Measurements from ENCODE around the gene SBK2.

SBK2 gene

DNA sequence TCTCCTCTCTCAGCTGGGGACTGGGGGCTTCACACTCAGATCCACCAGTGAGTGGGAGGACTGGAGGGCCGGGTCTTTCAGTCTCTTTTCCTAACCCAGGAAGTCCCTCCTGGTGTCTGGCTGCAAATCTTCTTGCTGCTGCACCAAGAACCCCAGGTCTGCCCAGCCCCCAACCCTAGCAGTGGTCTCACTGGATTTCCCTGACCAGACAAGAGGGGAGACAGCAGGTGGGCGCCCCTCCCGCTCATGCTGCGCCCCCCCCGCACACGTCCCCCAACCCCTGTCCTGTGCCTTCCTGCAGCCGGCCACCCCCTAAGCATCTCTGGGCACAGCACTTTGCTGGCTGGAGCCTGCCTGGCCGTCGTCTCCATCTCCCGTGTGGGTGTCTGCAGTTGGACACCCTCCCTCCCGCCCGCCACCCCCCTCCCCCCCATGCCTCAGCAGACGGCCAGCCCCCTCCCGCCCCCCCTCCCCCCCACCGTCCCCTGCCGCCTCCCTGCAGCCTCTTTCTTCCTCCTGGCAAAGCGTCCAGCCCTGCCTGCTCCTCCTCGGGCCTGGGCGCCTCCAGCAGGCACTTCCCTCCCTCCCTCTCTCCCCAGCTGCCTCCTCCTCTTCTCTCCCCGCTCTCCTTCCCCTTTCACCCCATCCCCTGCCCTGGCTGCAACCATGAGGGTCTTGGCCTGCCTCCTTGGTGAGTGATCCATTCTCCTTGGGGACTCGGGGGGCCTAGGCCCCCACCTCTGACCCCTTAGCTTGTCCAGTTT, 48.8 kb downstream of the SBK2 start, which contains the start of gene SSC5D:
TSS of gene SSC5D (plus strand) at position 513 of the 764 bp plus-strand sequence. CDS start at position 667, 154 bp downstream.
- DNase-seq (ENCODE audit: low read depth in 1 of 2, low spot score in 1 of 2): no peak

DNA sequence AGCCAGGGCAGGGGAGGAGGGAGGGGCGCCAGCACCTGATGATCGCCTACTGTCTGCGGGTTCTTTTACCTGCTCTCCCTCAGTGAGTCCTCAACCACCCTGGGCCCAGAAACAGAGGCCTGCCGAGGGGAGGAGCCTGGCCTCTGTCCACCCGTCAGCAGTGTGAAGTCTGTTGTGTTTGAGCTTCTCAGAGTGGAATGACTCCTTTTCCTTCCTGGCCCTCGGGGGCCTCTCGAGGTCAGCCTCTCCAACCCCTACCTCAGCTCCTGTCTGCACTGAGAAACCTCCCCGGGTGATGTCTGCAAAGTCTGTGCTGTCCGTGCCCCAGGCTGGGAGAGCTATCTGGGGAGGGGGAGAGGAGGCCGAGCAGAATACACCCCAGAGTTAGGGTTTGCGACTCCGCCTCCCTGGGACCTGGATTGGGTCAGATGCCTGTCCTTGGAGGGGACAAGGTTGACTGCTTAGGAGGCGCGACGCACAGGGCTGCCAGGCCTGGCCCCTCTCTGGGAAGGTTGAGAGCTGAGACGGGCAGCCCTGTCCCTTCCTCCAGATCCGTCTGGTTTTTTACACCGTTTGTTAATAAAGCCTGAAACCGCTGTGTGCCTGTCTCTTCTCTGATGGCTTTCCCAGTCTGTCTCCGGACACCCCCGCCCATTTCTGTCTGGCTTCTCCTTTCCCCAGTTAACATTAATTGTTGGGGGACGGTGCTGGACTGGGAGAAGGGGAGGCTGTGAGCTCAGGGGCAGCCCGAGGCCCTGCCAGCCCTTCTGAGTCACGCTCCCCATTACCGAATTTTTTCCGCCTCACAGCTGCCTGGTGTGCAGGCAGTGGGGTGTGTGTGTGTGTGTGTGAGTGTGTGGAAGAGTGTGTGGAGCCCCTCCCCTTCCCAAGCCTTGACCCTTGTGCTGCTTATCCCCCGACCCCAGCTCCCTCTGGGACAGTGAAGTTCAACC, 49.7 kb downstream of the SBK2 start:
- no peak for DNase-seq (ENCODE audit: low read depth in 1 of 2, low spot score in 1 of 2)

DNA sequence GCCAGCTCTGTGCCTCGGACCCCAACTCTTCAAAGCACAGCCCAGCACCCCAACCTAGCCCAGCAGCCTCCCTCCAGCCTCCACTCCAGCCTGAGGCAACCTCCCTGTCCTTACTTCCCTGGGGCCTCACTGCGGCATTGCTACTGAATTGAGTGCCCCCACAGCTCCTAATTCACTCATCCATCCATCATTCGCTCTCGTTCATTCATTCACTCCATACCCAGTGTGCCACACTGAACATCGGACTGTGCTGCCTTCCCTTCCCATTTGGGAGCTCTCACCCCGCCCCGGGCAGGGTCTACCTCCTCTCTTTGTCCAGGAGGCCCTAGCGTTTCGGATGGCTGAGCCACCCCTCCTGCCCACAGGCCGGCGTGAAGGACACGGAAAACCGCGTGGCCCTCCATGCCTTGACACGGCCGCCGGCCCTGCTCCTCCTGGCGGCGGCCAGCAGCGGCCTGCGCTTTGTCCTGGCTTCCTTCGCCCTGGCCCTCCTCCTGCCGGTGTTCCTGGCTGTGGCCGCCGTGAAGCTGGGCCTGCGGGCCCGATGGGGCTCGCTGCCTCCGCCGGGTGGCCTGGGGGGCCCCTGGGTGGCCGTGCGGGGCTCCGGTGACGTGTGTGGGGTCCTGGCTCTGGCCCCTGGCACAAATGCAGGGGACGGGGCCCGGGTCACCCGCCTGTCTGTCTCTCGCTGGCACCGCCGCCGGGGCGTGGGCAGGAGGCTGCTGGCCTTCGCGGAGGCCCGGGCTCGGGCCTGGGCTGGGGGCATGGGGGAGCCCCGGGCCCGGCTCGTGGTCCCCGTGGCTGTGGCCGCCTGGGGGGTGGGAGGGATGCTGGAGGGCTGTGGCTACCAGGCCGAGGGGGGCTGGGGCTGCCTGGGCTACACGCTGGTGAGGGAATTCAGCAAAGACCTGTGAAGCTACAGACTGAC, 50.6 kb downstream of the SBK2 start:
- no peak for DNase-seq (ENCODE audit: low read depth in 1 of 2, low spot score in 1 of 2)

DNA sequence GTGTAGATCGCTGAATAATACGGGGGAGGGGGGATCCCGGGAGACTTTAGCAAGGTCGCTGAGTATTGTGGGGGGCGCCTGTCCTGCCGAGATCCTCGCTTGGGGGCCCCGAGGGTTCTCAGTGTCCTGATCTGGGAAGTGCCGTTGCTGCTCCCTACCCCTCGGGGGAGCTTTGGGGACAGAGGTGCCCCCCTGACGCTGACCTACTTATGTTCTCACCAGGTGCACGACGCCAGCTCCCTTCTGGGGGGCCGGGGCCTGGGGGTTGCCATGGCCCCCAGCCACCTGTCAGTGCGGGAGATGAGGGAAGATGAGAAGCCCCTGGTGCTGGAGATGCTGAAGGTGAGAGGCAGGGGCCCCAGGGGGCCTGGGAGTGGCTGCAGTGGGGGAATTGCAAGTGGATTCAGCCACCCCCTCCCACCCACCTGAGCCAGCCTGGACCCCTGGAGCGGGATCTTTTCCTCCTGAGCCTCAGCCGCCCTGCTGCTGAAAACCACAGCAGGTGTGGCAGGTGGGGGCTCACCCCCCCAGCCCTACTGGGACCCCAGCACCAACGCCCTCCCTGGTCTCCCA, 51.4 kb downstream of the SBK2 start:
- DNase-seq (ENCODE audit: low read depth in 1 of 2, low spot score in 1 of 2): no peak

DNA sequence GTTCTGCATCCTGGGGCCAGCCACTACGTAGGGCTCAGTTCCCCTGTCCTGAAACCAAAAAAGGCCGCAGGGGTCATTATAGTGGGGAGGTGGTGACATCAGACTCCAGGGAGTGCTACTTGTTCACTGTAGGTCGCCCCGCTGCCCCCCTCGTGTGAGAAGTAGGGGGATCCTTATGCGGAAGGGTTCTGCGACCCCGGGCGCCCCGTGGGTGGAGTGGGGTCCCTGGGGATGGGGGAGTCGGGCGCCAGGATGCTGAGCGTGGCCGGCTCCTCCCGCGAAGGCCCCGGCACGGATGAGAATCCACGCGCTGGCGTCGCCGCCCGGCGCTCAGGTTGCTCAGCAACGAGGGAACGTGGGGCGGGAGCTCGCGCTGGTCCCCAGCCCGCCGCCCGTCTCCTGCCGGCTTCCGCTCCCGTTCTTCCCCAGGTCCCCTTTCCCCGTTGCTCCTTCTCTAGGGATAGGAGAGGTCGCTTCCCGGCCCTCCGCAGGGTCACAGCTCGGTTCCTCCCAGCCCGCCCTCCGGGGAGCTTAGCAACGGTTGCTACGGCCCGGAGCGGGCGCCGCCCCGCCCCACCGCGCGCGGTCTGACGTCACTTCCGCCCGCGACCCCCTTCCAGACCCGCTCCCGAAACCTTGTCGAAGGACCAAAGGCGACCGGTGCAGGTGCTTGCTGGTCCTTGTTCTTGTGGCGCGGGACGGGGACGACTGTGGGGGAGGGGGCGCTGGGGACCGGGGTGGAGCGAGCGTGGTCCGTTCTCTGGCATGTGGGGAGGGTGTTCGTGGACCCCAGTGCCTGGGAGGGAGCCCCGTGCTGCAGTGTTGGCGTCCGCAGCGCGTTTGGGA, 52.1 kb downstream of the SBK2 start, which contains the start of gene NAT14:
TSS of gene NAT14 (plus strand) at position 596 of the 846 bp plus-strand sequence. CDS start 521 bp downstream, outside the sequence.
- DNase-seq (ENCODE audit: low read depth in 1 of 2, low spot score in 1 of 2): peak; percentile 31 to 51

DNA sequence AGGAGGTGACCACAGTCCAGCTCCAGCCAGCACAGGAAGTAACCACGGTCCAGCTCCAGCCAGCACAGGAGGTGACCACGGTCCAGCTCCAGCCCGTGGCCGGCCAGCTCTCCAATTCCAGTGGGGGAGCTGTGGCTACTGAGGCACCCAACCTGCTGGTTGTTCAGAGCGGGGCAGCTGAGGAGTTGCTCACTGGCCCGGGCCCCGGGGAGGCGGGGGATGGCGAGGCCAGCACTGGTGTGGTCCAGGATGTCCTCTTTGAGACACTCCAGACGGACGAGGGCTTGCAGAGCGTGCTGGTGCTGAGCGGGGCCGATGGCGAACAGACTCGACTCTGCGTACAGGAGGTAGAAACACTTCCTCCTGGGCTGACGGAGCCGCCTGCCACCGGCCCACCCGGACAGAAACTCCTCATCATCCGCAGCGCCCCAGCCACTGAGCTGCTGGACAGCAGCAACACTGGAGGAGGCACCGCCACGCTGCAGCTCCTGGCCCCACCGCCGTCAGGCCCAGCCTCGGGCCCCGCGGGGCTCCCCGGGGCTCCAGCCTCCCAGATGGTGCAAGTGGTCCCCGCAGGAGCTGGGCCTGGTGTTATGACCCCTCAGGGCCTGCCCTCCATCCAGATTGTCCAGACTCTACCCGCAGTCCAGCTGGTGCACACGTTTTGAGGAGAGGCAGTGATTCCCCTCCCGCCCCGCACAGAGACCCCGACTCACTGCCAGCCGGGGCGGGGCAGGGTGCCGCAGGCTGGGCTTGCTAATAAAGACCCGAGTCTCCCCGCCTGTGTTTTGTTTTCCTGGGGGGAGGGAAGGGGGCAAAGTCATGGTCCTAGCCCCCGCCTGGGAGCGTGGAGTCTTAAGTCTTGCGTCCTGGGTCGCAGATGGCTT, 53.0 kb downstream of the SBK2 start:
- no peak for DNase-seq (ENCODE audit: low read depth in 1 of 2, low spot score in 1 of 2)

DNA sequence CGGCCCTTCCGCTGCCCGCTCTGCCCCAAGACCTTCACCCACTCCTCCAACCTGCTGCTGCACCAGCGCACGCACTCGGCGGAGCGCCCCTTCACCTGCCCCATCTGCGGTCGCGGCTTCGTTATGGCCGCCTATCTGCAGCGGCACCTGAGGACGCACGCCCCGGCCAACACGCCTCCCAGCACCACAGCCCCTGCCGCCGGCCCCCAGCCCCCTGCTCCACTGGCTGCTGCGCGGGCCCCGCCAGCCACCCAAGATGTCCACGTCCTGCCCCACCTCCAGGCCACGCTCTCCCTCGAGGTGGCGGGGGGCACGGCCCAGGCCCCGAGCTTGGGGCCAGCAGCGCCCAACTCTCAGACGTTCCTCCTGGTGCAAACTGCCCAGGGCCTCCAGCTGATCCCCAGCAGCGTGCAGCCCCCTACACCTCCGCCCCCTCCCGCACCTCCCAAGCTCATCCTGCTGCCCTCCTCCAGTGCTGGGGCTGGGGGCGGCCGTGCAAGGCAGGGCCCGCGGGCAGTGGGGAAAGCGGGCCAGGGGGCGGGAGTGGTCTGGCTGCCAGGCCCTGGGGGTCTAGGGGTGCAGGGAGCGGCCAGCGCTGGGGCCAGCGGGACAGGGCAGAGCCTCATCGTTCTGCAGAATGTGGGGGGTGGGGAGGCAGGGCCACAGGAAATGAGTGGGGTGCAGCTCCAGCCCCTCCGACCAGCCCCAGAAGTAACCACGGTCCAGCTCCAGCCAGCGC, 53.8 kb downstream of the SBK2 start:
- DNase-seq (ENCODE audit: low read depth in 1 of 2, low spot score in 1 of 2): no peak

DNA sequence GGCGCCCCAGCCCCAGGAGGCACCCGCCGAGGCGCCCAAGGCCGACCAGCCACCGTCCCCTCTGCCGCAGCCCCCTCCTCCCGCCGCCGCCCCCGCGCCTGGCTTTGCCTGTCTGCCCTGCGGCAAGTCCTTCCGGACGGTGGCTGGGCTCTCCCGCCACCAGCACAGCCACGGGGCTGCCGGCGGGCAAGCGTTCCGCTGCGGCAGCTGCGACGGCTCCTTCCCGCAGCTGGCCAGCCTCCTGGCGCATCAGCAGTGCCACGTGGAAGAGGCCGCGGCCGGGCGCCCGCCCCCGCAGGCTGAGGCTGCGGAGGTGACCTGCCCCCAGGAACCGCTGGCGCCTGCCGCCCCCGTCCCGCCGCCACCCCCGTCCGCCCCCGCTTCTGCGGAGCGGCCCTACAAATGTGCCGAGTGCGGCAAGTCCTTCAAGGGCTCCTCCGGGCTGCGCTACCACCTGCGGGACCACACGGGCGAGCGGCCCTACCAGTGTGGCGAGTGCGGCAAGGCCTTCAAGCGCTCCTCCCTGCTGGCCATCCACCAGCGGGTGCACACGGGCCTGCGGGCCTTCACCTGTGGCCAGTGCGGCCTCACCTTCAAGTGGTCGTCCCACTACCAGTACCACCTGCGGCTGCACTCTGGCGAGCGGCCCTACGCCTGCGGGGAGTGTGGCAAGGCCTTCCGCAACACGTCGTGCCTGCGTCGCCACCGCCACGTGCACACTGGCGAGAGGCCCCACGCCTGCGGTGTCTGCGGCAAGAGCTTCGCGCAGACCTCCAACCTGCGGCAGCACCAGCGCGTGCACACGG, 54.6 kb downstream of the SBK2 start:
- DNase-seq (ENCODE audit: low read depth in 1 of 2, low spot score in 1 of 2): no peak

DNA sequence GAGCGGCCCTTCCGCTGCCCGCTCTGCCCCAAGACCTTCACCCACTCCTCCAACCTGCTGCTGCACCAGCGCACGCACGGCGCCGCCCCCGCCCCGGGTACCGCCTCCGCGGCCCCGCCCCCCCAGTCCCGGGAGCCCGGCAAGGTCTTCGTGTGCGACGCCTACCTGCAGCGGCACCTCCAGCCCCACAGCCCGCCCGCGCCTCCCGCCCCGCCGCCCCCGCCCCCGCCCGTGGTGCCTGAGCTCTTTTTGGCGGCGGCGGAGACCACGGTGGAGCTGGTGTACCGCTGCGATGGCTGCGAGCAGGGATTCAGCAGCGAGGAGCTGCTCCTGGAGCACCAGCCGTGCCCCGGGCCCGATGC, 55.2 kb downstream of the SBK2 start:
- no peak for DNase-seq (ENCODE audit: low read depth in 1 of 2, low spot score in 1 of 2)

DNA sequence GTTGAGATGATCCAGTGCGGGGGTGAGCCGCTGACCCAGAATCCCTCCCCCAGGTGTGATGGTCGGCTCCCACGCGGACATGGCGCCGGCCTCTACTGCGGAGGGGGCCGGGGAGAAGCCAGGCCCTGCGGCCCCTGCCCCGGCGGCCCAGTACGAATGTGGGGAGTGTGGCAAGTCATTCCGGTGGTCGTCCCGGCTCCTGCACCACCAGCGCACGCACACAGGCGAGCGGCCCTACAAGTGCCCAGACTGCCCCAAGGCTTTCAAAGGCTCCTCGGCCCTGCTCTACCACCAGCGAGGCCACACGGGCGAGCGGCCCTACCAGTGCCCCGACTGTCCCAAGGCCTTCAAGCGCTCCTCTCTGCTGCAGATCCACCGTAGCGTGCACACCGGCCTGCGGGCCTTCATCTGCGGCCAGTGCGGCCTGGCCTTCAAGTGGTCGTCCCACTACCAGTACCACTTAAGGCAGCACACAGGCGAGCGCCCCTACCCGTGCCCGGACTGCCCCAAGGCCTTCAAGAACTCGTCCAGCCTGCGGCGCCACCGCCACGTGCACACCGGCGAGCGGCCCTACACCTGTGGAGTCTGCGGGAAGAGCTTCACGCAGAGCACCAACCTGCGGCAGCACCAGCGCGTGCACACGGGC, 55.7 kb downstream of the SBK2 start:
- no peak for DNase-seq (ENCODE audit: low read depth in 1 of 2, low spot score in 1 of 2)

DNA sequence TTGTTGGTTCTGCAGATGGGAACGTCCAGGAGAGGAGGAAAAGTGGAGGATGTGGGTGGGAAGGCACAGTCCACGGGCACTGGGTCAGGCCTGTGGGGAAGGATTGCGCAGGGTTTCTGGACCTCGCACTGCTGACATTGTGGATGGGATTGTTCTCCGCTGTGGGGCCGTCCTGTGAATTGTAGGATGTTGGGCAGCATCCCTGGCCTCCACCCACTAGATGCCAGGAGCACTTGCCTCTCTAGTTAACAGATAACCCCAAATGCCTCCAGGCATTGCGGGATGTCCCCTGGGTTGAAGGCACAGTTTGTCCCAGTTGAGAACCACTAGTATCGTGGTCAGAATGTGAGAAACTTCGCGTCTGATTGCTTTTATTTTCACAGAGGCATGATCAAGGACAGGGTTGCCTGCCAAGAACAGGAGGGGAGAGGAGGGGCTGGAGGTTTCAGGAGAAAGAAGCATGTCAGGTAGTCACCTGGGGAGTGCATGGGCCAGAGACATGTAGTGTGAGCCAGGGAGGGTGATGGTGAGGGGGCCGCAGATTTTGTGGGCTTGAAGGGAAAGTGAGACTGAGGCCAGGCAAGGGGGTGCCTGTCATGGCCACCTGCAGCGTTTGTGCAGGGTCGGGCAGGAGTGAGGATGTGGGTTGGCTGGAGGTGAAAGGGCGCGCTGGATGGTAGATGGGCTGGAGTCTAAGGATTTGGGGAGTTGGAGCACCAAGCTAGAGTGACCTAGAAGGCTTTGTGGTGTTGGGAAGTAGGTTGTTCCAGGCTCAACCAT, 57.3 kb downstream of the SBK2 start:
- DNase-seq (ENCODE audit: low read depth in 1 of 2, low spot score in 1 of 2): no peak

DNA sequence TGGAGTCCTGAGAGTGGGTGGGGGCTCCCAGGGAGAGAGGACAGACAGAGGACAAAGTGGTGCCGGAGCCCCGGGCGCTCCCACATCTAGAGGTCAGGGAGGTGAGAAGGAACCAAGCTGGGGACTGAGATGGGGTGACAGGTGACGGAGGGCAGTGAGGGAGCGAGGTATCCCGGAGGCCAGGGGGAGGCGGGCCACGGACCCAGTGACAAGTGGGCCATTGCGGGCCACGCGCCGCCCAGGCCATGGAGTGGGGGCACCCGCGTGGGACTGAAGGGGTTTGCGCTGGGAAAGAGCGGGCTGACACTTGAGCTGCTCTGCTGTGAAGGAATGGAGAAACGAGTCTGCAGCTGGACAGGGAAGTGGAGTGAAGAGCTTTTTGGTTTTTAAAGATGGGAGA, 57.9 kb downstream of the SBK2 start:
- DNase-seq (ENCODE audit: low read depth in 1 of 2, low spot score in 1 of 2): no peak
